GM12878 (cell line): ENCODE data around the gene SLC19A2. TPM values are rescaled to one million over a fixed set of nuclear protein-coding genes. Genes with fewer than 3 reads are reported as not detected.

Source experiments
- ATAC-seq: fragments of 200-7000 bp; cut with Tn5 transposase; 3 replicates; pipeline ENCODE4 v1.9.1; 2020; ENCODE audit warnings: mild to moderate bottlenecking, moderate library complexity
- BruUV-seq: library from RNA; stranded (reverse); fragments of 400-500 nt; replicated peaks from 2 replicates; lab custom pipeline; 2021; lab: Mats Ljungman, UMichigan
- CTCF ChIA-PET: fragments of 300-600 bp; sonication (Branson Sonifier 250); formaldehyde crosslinking; extraction: SDS; loops from one replicate; lab custom pipeline; 2021; ENCODE audit warnings: inconsistent platforms; lab: Yijun Ruan, JAX
- POLR2A ChIA-PET: fragments of 350-600 bp; formaldehyde crosslinking; extraction: SDS; loops from one replicate; lab custom pipeline; 2021; ENCODE audit warnings: inconsistent platforms; lab: Charles Lee
- RAD21 ChIA-PET: fragments of 300-600 bp; sonication (Branson Sonifier 250); formaldehyde crosslinking; loops from one replicate; lab custom pipeline; 2023; ENCODE audit warnings: antibody characterized with exemption; ENCODE audit not compliant: unreplicated experiment; lab: Charles Lee
- SMC1A ChIA-PET: fragments of 300-600 bp; sonication (Branson Sonifier 250); formaldehyde crosslinking; loops from one replicate; lab custom pipeline; 2023; ENCODE audit not compliant: unreplicated experiment, uncharacterized antibody; lab: Charles Lee
- DNase-seq: peaks from one replicate; pipeline ENCODE4 v3.0.0-alpha.2; 2011; ENCODE audit warnings: low read depth, low spot score
- FAIRE-seq: peaks from 3 replicates; lab custom pipeline; 2011; peaks lifted over from hg19 to GRCh38; lab: Jason Lieb, UNC
- H2AFZ ChIP-seq: 2 replicates; pipeline ENCODE4 v1.6.0; 2011; ENCODE audit warnings: low read depth, low read length, control low read depth; ENCODE audit not compliant: control insufficient read depth
- H3K27ac ChIP-seq: 2 replicates; pipeline ENCODE4 v1.5.1; 2011; ENCODE audit warnings: control low read depth; ENCODE audit not compliant: control insufficient read depth, insufficient read depth
- H3K27me3 ChIP-seq, 2 experiments: replicated peaks in 1 of 2; 2 replicates each; pipeline versions ENCODE4 v1.6.0 to v1.6.1; 2011; ENCODE audit warnings: low read length in 1 of 2; ENCODE audit not compliant: control insufficient read depth in 2 of 2, insufficient read depth in 2 of 2
- H3K36me3 ChIP-seq, 2 experiments: 2 replicates each; pipeline ENCODE4 v1.5.1; 2011; ENCODE audit warnings: low read length in 1 of 2; ENCODE audit not compliant: control insufficient read depth in 2 of 2, insufficient read depth in 2 of 2
- H3K4me1 ChIP-seq: 2 replicates; pipeline ENCODE4 v1.6.1; 2011; ENCODE audit warnings: mild to moderate bottlenecking, low read length, moderate library complexity, mixed read lengths; ENCODE audit not compliant: control insufficient read depth, insufficient read depth
- H3K4me2 ChIP-seq: 2 replicates; pipeline ENCODE4 v1.6.0; 2011; ENCODE audit warnings: control low read depth; ENCODE audit not compliant: control insufficient read depth, insufficient read depth
- H3K4me3 ChIP-seq: fragments of 200-600 bp; sonication (generic); 2 replicates; pipeline ENCODE4 v1.5.1; 2016
- H3K79me2 ChIP-seq: 2 replicates; pipeline ENCODE4 v1.6.0; 2011; ENCODE audit warnings: low read length; ENCODE audit not compliant: control insufficient read depth, insufficient read depth
- H3K9ac ChIP-seq: 2 replicates; pipeline ENCODE4 v1.8.0; 2011; ENCODE audit warnings: low read length, control low read depth, mixed read lengths; ENCODE audit not compliant: control insufficient read depth, insufficient read depth
- H3K9me3 ChIP-seq: replicated peaks from 3 replicates; pipeline ENCODE4 v1.5.1; 2011; ENCODE audit warnings: mild to moderate bottlenecking, low read length; ENCODE audit not compliant: control insufficient read depth, insufficient read depth
- H4K20me1 ChIP-seq: 2 replicates; pipeline ENCODE4 v1.6.0; 2011; ENCODE audit not compliant: control insufficient read depth, insufficient read depth
- BCL11A ChIP-seq: IDR thresholded peaks from 2 replicates; pipeline ENCODE4 v1.6.1; 2011; ENCODE audit warnings: low read depth, low read length
- BCLAF1 ChIP-seq: fragments of 450-650 bp; IDR thresholded peaks from 2 replicates; pipeline ENCODE4 v1.6.1; 2017; ENCODE audit warnings: antibody characterized with exemption, mild to moderate bottlenecking, moderate library complexity
- BMI1 ChIP-seq: fragments of 450-650 bp; IDR thresholded peaks from 2 replicates; pipeline ENCODE4 v1.6.1; 2016; ENCODE audit warnings: mild to moderate bottlenecking, moderate library complexity, borderline replicate concordance
- E2F8 ChIP-seq: fragments of 450-650 bp; IDR thresholded peaks from 2 replicates; pipeline ENCODE4 v1.6.1; 2018; ENCODE audit warnings: mild to moderate bottlenecking, low read depth, moderate library complexity; ENCODE audit not compliant: partially characterized antibody
- ESRRA ChIP-seq: IDR thresholded peaks from 2 replicates; pipeline ENCODE4 v1.6.1; 2012; ENCODE audit warnings: mild to moderate bottlenecking, low read length, improper control_type of control experiment
- IRF4 ChIP-seq: IDR thresholded peaks from 2 replicates; pipeline ENCODE4 v1.6.1; 2011; ENCODE audit warnings: low read depth, low read length
- KDM1A ChIP-seq: fragments of 200-600 bp; sonication (generic); IDR thresholded peaks from 2 replicates; pipeline ENCODE4 v1.6.1; 2016; ENCODE audit warnings: borderline replicate concordance
- MTA2 ChIP-seq: fragments of 450-650 bp; IDR thresholded peaks from 2 replicates; pipeline ENCODE4 v1.6.1; 2016; ENCODE audit warnings: low read depth, mild to moderate bottlenecking, moderate library complexity
- NFYB ChIP-seq: IDR thresholded peaks from 2 replicates; pipeline ENCODE4 v1.6.1; 2011; ENCODE audit warnings: low read depth, mild to moderate bottlenecking, low read length, improper control_type of control experiment, moderate library complexity; ENCODE audit not compliant: insufficient read depth
- PAX5 ChIP-seq: IDR thresholded peaks from 2 replicates; pipeline ENCODE4 v1.6.1; 2011; ENCODE audit warnings: low read depth, low read length, borderline replicate concordance
- RBBP5 ChIP-seq: fragments of 200-600 bp; sonication (generic); conservative IDR thresholded peaks from 2 replicates; pipeline ENCODE4 v1.6.1; 2016
- YBX1 ChIP-seq: fragments of 450-650 bp; IDR thresholded peaks from 2 replicates; pipeline ENCODE4 v1.6.1; 2016; ENCODE audit warnings: antibody characterized with exemption
- ZNF217 ChIP-seq: fragments of 450-650 bp; IDR thresholded peaks from 2 replicates; pipeline ENCODE4 v1.6.1; 2017; ENCODE audit warnings: antibody characterized with exemption, mild to moderate bottlenecking
- ZNF687 ChIP-seq: fragments of 450-650 bp; IDR thresholded peaks from 2 replicates; pipeline ENCODE4 v1.6.1; 2017; ENCODE audit warnings: mild to moderate bottlenecking, moderate library complexity
- WGBS: methylation state at CpG from one replicate; pipeline ENCODE4 v1.1.6; 2016; ENCODE audit warnings: low lambda C conversion rate; ENCODE audit not compliant: insufficient replicate concordance, insufficient coverage; ENCODE audit errors: missing lambda C conversion rate; 5-methylcytosine and 5-hydroxymethylcytosine counted together
- in situ Hi-C: fragments of 300-500 bp; cut with MboI; formaldehyde crosslinking; loops from 9 replicates; pipeline ENCODE4 v1.14.3; 2018; ENCODE audit warnings: mixed read lengths
- intact Hi-C: fragments of 100-400 bp; cut with micrococcal nuclease; formaldehyde crosslinking; loops from one replicate; pipeline ENCODE4 v1.14.2; 2022; ENCODE audit not compliant: unreplicated experiment
- polyA plus RNA-seq, 11 experiments: library from polyadenylated mRNA; depleted of rRNA in 4 of 11; unstranded in 6 of 11; stranded (reverse) in 5 of 11; fragments of >200 nt; fragmentation: Nextera tagmentation in 4 of 11; fragmentation: Illumina TruSeq in 1 of 11; extraction: Ambion mirVana in 4 of 11; extraction: Trizol in 1 of 11; gene quantifications; 1 replicate in 1 of 11; 2 replicates in 10 of 11; pipeline versions ENCODE4 v1.2.1 to v1.2.3, GENCODE V29; 2011 to 2016; ENCODE audit warnings: inconsistent platforms in 2 of 11, missing spikeins in 2 of 11, low read depth in 1 of 11
- total RNA-seq, 4 experiments: library from RNA; depleted of rRNA in 3 of 4; stranded (reverse); fragments of >200 nt in 3 of 4; fragmentation: Illumina TruSeq in 1 of 4; extraction: Trizol in 1 of 4; gene quantifications; 2 replicates each; pipeline versions ENCODE4 v1.2.1 to v1.2.3, GENCODE V29; 2013 to 2021

SLC19A2 gene
- total and polyA plus RNA-seq, 10 of the 15 experiments (the other 5 are each of a cell fraction or from before 2014, with no cell fraction given), result 1.2 to 7.8 (median 2.5) TPM

GRCh38 chr1:169497317-169497716, 11.6 kb upstream of the SLC19A2 start:
- H3K4me3 ChIP-seq, result no peak overlapping the region
- no peak for ATAC-seq
- FAIRE-seq, result no peak
- BruUV-seq, result no TSS peak
- intact Hi-C loops, result no loop called here
- no peaks in the 10 kb centered on the region for H3K79me2 ChIP-seq
- H3K4me2 ChIP-seq, result no peak overlapping the region
- DNase-seq, result no peak
- CTCF ChIA-PET, result interaction anchor here (1.0 kb wide), 1 partner anchor 31 kb away, joined by 3 read pairs; no protein-coding TSS in a partner anchor
- H2AFZ ChIP-seq, result no peak overlapping the region
- no peak for TF ChIP-seq KDM1A
- TF ChIP-seq IRF4, result no peak
- TF ChIP-seq BCL11A, result no peak
- TF ChIP-seq BCLAF1, result no peak
- no peak for TF ChIP-seq MTA2
- no peak for TF ChIP-seq ZNF217
- TF ChIP-seq YBX1, result no peak
- TF ChIP-seq ESRRA, result no peak
- TF ChIP-seq RBBP5, result no peak
- TF ChIP-seq PAX5, result no peak
- no peak for TF ChIP-seq ZNF687
- TF ChIP-seq BMI1, result no peak
- no peak for TF ChIP-seq E2F8
- TF ChIP-seq NFYB, result no peak
- TF ChIP-seq, all 136 proteins: peak for 0
- no peaks in the 10 kb centered on the region for H3K36me3 ChIP-seq
- no peaks in the 10 kb centered on the region for H3K4me1 ChIP-seq
- no peaks in the 10 kb centered on the region for H4K20me1 ChIP-seq
- H3K9me3 ChIP-seq, result no peaks in the 10 kb centered on the region; the same call in 2 of the 3 replicates
- in situ Hi-C loops, result no loop called here
- H3K27ac ChIP-seq, result no peak overlapping the region
- no peaks in the 10 kb centered on the region for H3K27me3 ChIP-seq
- ChIA-PET RAD21 (no interaction called here), SMC1A (interaction anchor here (0.5 kb wide), 1 partner anchor 125 kb away, joined by 3 read pairs; no protein-coding TSS in a partner anchor), POLR2A (no interaction called here)
- WGBS, result 96% methylated on average over 2 of the region's 2 CpGs
- H3K9ac ChIP-seq, result no peak overlapping the region
